ENCODE measurements around the gene MST1R.
A peak's percentile ranks its signal among the peaks of the same experiment; 100 is the strongest.
"Not testable (repeated sequence)": the region's sequence is repeated elsewhere in the genome, so short reads cannot be mapped to it uniquely, and the experiment has no call there.

MST1R gene

GRCh38 chr3:49911124-49911420 is 7.4 kb upstream of the MST1R start:
- TF ChIP-seq, protein P1, sequence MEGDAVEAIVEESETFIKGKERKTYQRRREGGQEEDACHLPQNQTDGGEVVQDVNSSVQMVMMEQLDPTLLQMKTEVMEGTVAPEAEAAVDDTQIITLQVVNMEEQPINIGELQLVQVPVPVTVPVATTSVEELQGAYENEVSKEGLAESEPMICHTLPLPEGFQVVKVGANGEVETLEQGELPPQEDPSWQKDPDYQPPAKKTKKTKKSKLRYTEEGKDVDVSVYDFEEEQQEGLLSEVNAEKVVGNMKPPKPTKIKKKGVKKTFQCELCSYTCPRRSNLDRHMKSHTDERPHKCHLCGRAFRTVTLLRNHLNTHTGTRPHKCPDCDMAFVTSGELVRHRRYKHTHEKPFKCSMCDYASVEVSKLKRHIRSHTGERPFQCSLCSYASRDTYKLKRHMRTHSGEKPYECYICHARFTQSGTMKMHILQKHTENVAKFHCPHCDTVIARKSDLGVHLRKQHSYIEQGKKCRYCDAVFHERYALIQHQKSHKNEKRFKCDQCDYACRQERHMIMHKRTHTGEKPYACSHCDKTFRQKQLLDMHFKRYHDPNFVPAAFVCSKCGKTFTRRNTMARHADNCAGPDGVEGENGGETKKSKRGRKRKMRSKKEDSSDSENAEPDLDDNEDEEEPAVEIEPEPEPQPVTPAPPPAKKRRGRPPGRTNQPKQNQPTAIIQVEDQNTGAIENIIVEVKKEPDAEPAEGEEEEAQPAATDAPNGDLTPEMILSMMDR (IDR thresholded peaks at IDR 0.05; ENCODE audit: insufficient read depth, low read depth, low read length, missing control alignments) = no peak
- no peak overlapping the region for H3K4me3 ChIP-seq (ENCODE audit: low read length)
- DNase-seq (ENCODE audit: low read depth) = no peak

DNA sequence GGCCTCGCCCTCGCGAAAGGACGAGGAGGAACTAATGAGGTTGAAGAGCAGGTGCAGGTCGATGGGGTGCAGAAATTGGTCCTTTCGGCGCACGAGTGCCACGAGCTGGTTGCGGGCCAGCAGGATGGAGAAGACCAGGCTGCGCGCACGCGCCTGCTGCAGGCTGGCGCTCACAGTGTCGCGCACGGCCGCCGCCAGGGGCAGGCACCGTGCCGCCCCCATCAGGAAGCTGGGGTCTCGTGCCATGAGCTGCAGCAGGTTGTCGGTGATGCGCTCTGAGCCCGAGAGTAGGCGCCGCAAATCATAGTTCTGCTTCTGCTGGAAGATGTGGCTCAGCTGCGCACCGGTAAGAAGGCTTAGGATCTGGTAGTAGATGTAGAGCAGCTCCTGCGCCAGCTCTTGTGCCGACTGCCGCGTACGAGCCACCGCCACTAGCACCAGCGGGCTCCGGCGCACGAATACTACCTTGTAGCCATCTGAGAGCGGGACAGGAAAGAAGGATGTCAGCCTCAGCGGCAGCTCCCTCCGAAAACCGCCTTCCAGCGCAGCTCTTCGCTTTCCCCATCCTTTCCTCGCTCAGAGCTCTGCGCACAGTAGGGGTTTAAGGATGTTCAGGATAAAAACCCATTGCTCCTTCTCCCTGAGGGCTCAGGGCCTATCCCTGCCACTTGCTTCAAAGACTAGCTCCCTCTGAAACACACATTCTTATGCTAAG is 6.9 kb upstream of the MST1R start:
- TF ChIP-seq, protein P1 (IDR thresholded peaks at IDR 0.05; ENCODE audit: insufficient read depth, low read depth, low read length, missing control alignments) = no peak
- DNase-seq (ENCODE audit: low read depth) = no peak
- H3K4me3 ChIP-seq (ENCODE audit: low read length) = no peak overlapping the region

- H3K4me3 ChIP-seq (ENCODE audit: low read length) = no peak overlapping the region
- DNase-seq (ENCODE audit: low read depth) = no peak
- TF ChIP-seq, protein P1 (IDR thresholded peaks at IDR 0.05; ENCODE audit: insufficient read depth, low read depth, low read length, missing control alignments) = no peak
These were observed 4.9 kb upstream of the MST1R start for GRCh38 chr3:49908373-49909199.

DNA sequence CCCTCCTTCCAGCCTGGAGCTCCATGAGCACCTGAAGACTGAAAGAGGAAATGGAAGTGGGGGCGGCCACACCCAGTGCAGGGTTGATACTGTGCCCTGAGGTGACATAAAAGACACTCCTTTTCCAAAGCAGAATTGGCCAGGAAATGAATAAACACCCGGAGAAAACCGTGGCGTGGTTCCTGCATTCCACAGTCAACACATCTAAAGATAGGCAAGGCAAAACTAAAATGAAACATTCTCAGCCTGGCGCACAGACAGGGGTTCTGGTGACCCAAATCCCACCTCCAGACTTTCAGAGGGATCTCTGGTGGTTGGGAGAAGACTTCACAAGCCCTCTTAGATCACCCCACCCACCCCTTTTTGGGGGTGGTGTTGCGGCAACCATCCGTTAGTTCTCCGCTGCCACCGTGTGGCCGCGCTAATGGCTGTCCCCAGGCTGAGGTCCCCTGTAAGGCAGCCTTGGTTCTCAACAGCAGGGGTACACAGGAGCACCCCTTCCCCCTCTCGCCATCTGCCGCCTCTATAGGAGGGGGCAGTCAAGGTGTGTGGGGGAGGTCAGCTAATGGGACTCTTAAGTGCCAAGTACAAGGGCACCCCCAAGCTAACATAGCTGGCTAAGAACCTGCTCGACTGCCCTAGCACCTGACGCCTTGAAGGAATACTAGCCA is 2.5 kb upstream of the MST1R start:
- DNase-seq (ENCODE audit: low read depth) = peak; percentile 63
- H3K4me3 ChIP-seq (ENCODE audit: low read length) = peak overlapping the region; percentile 14
- TF ChIP-seq, protein P1 (IDR thresholded peaks at IDR 0.05; ENCODE audit: insufficient read depth, low read depth, low read length, missing control alignments) = peak; percentile 70

DNA sequence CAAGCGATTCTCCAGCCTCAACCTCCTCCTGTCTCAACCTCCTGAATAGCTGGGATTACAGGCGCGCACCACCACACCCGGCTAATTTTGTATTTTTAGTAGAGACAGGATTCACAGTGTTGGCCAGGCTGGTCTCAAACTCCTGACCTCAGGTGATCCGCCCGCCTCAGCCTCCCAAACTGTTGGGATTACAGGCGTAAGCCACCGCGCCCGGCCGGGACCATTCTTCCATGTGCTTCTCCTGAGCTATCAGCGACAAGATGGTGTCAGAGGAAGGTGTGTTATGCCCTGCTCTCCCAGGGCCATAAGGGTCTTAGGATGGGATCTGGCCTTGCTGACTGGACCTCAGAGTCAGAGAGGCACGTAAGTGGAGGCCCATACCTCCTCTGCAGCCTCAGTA is 775 bp upstream of the MST1R start:
- not testable (repeated sequence) for H3K4me3 ChIP-seq (ENCODE audit: low read length); DNase-seq (ENCODE audit: low read depth)

- H3K4me3 ChIP-seq (ENCODE audit: low read length) = peak overlapping the region; percentile 45
- DNase-seq (ENCODE audit: low read depth) = no peak
- TF ChIP-seq, protein P1 (IDR thresholded peaks at IDR 0.05; ENCODE audit: insufficient read depth, low read depth, low read length, missing control alignments) = no peak
These were observed 945 bp downstream of the MST1R start for GRCh38 chr3:49902511-49903345.

Measured in epithelial cell of esophagus (primary cell).